ENCODE measurements around the gene LRRC41. TPM values are rescaled to one million over a fixed set of nuclear protein-coding genes. Genes with fewer than 3 reads are reported as not detected.
"Not testable (repeated sequence)": the region's sequence is repeated elsewhere in the genome, so short reads cannot be mapped to it uniquely, and the experiment has no call there.

LRRC41 gene
- total RNA-seq, 1 donor from 2014 or later: 93.4 TPM

GRCh38 chr1:46328182-46328581 lies 24.8 kb upstream of the LRRC41 start:
- H3K9me3 Mint-ChIP-seq (ENCODE audit: unreplicated experiment); H3K4me1 Mint-ChIP-seq (ENCODE audit: unreplicated experiment); DNase-seq (ENCODE audit: extremely low spot score, unreplicated experiment); H3K36me3 Mint-ChIP-seq (ENCODE audit: unreplicated experiment); H3K4me3 Mint-ChIP-seq (ENCODE audit: unreplicated experiment); H3K27me3 Mint-ChIP-seq (ENCODE audit: unreplicated experiment); H3K27ac Mint-ChIP-seq (ENCODE audit: unreplicated experiment): not testable (repeated sequence)

- not testable (repeated sequence) for H3K27ac Mint-ChIP-seq (ENCODE audit: unreplicated experiment); H3K36me3 Mint-ChIP-seq (ENCODE audit: unreplicated experiment); DNase-seq (ENCODE audit: extremely low spot score, unreplicated experiment); H3K4me1 Mint-ChIP-seq (ENCODE audit: unreplicated experiment); H3K27me3 Mint-ChIP-seq (ENCODE audit: unreplicated experiment); H3K4me3 Mint-ChIP-seq (ENCODE audit: unreplicated experiment); H3K9me3 Mint-ChIP-seq (ENCODE audit: unreplicated experiment)
Measured at GRCh38 chr1:46325285-46326076, 22.1 kb upstream of the LRRC41 start.

GRCh38 chr1:46322191-46322590 lies 18.8 kb upstream of the LRRC41 start:
- not testable (repeated sequence) for DNase-seq (ENCODE audit: extremely low spot score, unreplicated experiment); H3K9me3 Mint-ChIP-seq (ENCODE audit: unreplicated experiment); H3K4me1 Mint-ChIP-seq (ENCODE audit: unreplicated experiment); H3K4me3 Mint-ChIP-seq (ENCODE audit: unreplicated experiment); H3K27ac Mint-ChIP-seq (ENCODE audit: unreplicated experiment); H3K27me3 Mint-ChIP-seq (ENCODE audit: unreplicated experiment); H3K36me3 Mint-ChIP-seq (ENCODE audit: unreplicated experiment)

- H3K27ac Mint-ChIP-seq (ENCODE audit: unreplicated experiment); H3K27me3 Mint-ChIP-seq (ENCODE audit: unreplicated experiment); H3K9me3 Mint-ChIP-seq (ENCODE audit: unreplicated experiment); H3K36me3 Mint-ChIP-seq (ENCODE audit: unreplicated experiment); DNase-seq (ENCODE audit: extremely low spot score, unreplicated experiment); H3K4me3 Mint-ChIP-seq (ENCODE audit: unreplicated experiment); H3K4me1 Mint-ChIP-seq (ENCODE audit: unreplicated experiment): not testable (repeated sequence)
Measured at GRCh38 chr1:46319960-46320914, 16.8 kb upstream of the LRRC41 start.

GRCh38 chr1:46319301-46319700 lies 15.9 kb upstream of the LRRC41 start:
- not testable (repeated sequence) for H3K27me3 Mint-ChIP-seq (ENCODE audit: unreplicated experiment); H3K4me1 Mint-ChIP-seq (ENCODE audit: unreplicated experiment); DNase-seq (ENCODE audit: extremely low spot score, unreplicated experiment); H3K4me3 Mint-ChIP-seq (ENCODE audit: unreplicated experiment); H3K9me3 Mint-ChIP-seq (ENCODE audit: unreplicated experiment); H3K27ac Mint-ChIP-seq (ENCODE audit: unreplicated experiment)
- H3K36me3 Mint-ChIP-seq (ENCODE audit: unreplicated experiment): peaks cover 14% of the 10 kb centered on the region

- no peaks in the 10 kb centered on the region for H3K27me3 Mint-ChIP-seq (ENCODE audit: unreplicated experiment)
- no peak for TF ChIP-seq CTCF (IDR thresholded peaks at IDR 0.05)
- peaks cover 23% of the 10 kb centered on the region for H3K36me3 Mint-ChIP-seq (ENCODE audit: unreplicated experiment)
- no peaks in the 10 kb centered on the region for H3K9me3 Mint-ChIP-seq (ENCODE audit: unreplicated experiment)
- peaks cover 3% of the 10 kb centered on the region for H3K4me1 Mint-ChIP-seq (ENCODE audit: unreplicated experiment)
- no peak overlapping the region for H3K27ac Mint-ChIP-seq (ENCODE audit: unreplicated experiment)
- DNase-seq (ENCODE audit: extremely low spot score, unreplicated experiment): no peak
- H3K4me3 Mint-ChIP-seq (ENCODE audit: unreplicated experiment): no peak overlapping the region
Measured at GRCh38 chr1:46317323-46317722, 13.9 kb upstream of the LRRC41 start.

- Mint-ChIP-seq H3K27me3 (ENCODE audit: unreplicated experiment) (no peaks in the 10 kb centered on the region), H3K36me3 (ENCODE audit: unreplicated experiment) (peaks cover 27% of the 10 kb centered on the region), H3K27ac (ENCODE audit: unreplicated experiment) (no peak overlapping the region), H3K9me3 (ENCODE audit: unreplicated experiment) (no peaks in the 10 kb centered on the region), H3K4me3 (ENCODE audit: unreplicated experiment) (no peak overlapping the region), H3K4me1 (ENCODE audit: unreplicated experiment) (peaks cover 3% of the 10 kb centered on the region)
- DNase-seq (ENCODE audit: extremely low spot score, unreplicated experiment): no peak
- no peak for TF ChIP-seq CTCF (IDR thresholded peaks at IDR 0.05)
Measured at GRCh38 chr1:46315669-46316403, 12.4 kb upstream of the LRRC41 start.

Measured in osteocyte (in vitro differentiated cells).